Right atrium auricular region (tissue), 2 donors: ENCODE measurements around the gene MGAT5B. TPM values are rescaled to one million over a fixed set of nuclear protein-coding genes. Genes with fewer than 3 reads are reported as not detected.

Experiments
- DNase-seq: peaks from one replicate; pipeline ENCODE4 v3.0.0-alpha.2; 2019; ENCODE audit warnings: low spot score
- H3K27ac ChIP-seq, 2 donors: fragments of 200-600 bp; sonication (generic); 1 replicate in 1 of 2; 2 replicates in 1 of 2; pipeline ENCODE4 v1.5.1; 2016 to 2019
- H3K27me3 ChIP-seq, 2 donors: fragments of 200-600 bp; sonication (generic); one replicate each; pipeline versions ENCODE4 v1.5.1 to v1.6.0; 2017 to 2019
- H3K36me3 ChIP-seq: fragments of 200-600 bp; sonication (generic); one replicate; pipeline ENCODE4 v1.5.1; 2016
- H3K4me1 ChIP-seq, 2 donors: fragments of 200-600 bp; sonication (generic); one replicate each; pipeline versions ENCODE4 v1.5.1 to v1.6.0; 2017 to 2019
- H3K4me3 ChIP-seq, 2 donors: fragments of 200-600 bp; sonication (generic); 1 replicate in 1 of 2; 2 replicates in 1 of 2; pipeline ENCODE4 v1.5.1; 2017 to 2019; ENCODE audit warnings: mild to moderate bottlenecking in 1 of 2, moderate library complexity in 1 of 2
- H3K9me3 ChIP-seq, 2 donors: fragments of 200-600 bp; sonication (generic); one replicate each; pipeline ENCODE4 v1.5.1; 2019
- CTCF ChIP-seq, 2 donors: fragments of 200-600 bp; sonication (generic); IDR thresholded peaks; one replicate each; pipeline ENCODE4 v1.5.1; 2019; ENCODE audit warnings: antibody characterized with exemption in 2 of 2
- total RNA-seq, 2 donors: library from RNA; depleted of rRNA; stranded (reverse); fragments of >200 nt; gene quantifications; one replicate each; pipeline ENCODE4 v1.1.0, GENCODE V29; 2016

The MGAT5B gene
- total RNA-seq, 2 donors from 2014 or later: not detected

DNA sequence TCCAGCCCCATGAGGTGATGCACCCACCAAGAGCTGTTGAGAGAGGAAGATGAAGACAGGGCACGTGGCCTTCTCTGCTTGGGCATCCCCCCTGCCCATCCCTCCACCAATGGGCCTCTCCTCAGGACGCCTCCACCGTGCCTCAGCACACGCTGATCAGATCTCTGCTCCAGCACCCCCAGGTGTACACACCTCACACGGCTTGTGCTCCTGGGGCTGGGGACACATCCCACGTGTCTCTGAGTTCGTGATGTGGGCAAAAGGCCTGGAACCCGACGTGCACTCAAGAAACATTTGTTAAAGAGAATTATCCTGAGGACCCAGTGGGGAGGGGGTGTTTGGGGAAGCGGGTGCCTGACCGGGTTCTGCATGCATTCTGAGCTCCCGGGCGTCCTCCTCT lies 55.3 kb downstream of the MGAT5B start:
- H3K9me3 ChIP-seq: no peaks in the 10 kb centered on the region
- TF ChIP-seq CTCF (IDR thresholded peaks at IDR 0.05): no peak
- no peaks in the 10 kb centered on the region for H3K4me1 ChIP-seq
- H3K27ac ChIP-seq: no peak overlapping the region
- H3K4me3 ChIP-seq: no peak overlapping the region
- DNase-seq: no peak
- H3K36me3 ChIP-seq: no peaks in the 10 kb centered on the region
- no peaks in the 10 kb centered on the region for H3K27me3 ChIP-seq

DNA sequence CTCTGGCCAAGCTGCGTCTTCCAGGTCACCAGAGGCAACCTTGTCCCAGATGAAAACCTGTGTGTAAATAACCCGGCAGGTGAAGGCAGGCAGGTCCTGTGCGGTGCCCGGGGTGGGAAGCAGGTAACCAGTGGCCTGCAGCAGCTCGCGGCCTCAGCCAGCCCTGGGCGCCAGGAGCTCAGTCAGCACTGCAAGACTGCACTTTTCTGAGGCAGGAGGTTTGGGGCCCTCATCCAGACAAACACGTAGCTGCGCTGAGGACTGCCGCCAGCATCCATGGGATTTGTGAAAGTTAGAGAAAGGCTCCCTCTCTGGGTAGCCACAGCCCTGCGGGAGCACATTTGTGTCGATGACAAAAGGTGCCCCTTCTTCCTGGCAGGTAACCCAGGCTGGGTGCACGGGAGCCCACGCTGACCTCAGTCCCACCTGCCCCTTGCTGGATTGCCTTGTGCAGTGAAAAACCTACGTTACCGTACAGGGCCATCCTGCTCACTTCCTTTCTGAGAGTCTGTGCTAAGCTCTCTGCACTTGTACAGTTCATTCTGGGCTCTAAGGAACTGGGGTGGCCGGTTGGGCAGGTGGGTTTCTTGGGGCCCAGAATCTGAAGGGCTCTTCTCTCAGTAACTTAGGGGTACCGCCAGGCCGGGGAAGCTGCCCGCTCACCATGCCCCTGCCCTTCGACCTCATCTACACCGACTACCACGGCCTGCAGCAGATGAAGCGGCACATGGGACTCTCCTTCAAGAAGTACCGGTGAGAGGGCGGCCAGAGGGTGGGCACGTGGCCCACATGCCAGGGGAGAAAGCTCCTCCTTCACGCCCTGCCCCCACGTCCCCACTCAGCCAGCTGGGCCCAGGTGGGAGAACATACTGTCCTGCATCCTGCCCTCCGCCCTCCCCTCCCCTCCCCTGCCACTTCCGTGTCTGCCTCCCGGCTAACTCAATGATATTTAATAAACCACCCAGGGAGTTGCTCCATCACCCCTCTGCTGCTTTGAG lies 56.4 kb downstream of the MGAT5B start:
- no peak for TF ChIP-seq CTCF (IDR thresholded peaks at IDR 0.05)
- Histone ChIP-seq H3K9me3 (no peaks in the 10 kb centered on the region), H3K27ac (no peak overlapping the region), H3K36me3 (no peaks in the 10 kb centered on the region), H3K4me1 (no peaks in the 10 kb centered on the region), H3K27me3 (no peaks in the 10 kb centered on the region), H3K4me3 (no peak overlapping the region)
- no peak for DNase-seq

GRCh38 chr17:76925441-76925891 lies 57.3 kb downstream of the MGAT5B start:
- H3K4me3 ChIP-seq: no peak overlapping the region
- no peaks in the 10 kb centered on the region for H3K36me3 ChIP-seq
- H3K9me3 ChIP-seq: no peaks in the 10 kb centered on the region
- H3K27ac ChIP-seq: no peak overlapping the region
- no peaks in the 10 kb centered on the region for H3K4me1 ChIP-seq
- TF ChIP-seq CTCF (IDR thresholded peaks at IDR 0.05): no peak
- no peaks in the 10 kb centered on the region for H3K27me3 ChIP-seq
- DNase-seq: no peak

- TF ChIP-seq CTCF (IDR thresholded peaks at IDR 0.05): no peak
- Histone ChIP-seq H3K9me3 (no peaks in the 10 kb centered on the region), H3K36me3 (no peaks in the 10 kb centered on the region), H3K4me1 (no peaks in the 10 kb centered on the region), H3K27me3 (no peaks in the 10 kb centered on the region), H3K4me3 (no peak overlapping the region), H3K27ac (no peak overlapping the region)
- no peak for DNase-seq
Measured at GRCh38 chr17:76926237-76926866, 58.1 kb downstream of the MGAT5B start.

- no peaks in the 10 kb centered on the region for H3K36me3 ChIP-seq
- no peaks in the 10 kb centered on the region for H3K9me3 ChIP-seq
- H3K27ac ChIP-seq: no peak overlapping the region
- no peaks in the 10 kb centered on the region for H3K27me3 ChIP-seq
- H3K4me1 ChIP-seq: no peaks in the 10 kb centered on the region
- H3K4me3 ChIP-seq: no peak overlapping the region
- DNase-seq: no peak
- no peak for TF ChIP-seq CTCF (IDR thresholded peaks at IDR 0.05)
Measured at GRCh38 chr17:76927577-76927976, 59.4 kb downstream of the MGAT5B start.
